GM18499 (cell line): ENCODE measurements around the gene CA12.
"Not testable (repeated sequence)": the region's sequence is repeated elsewhere in the genome, so short reads cannot be mapped to it uniquely, and the experiment has no call there.

Experiments
- ATAC-seq: cut with Tn5 transposase; IDR thresholded peaks from one replicate; pipeline ENCODE4 v1.9.1; 2021; ENCODE audit warnings: moderate number of reproducible peaks; ENCODE audit not compliant: insufficient read depth, unreplicated experiment

CA12 gene

GRCh38 chr15:63362196-63362595 lies 19.4 kb downstream of the CA12 start:
- no peak for ATAC-seq

GRCh38 chr15:63360170-63360569 lies 21.5 kb downstream of the CA12 start:
- ATAC-seq = no peak

- no peak for ATAC-seq
These were observed 23.2 kb downstream of the CA12 start for GRCh38 chr15:63358241-63359029.

- no peak for ATAC-seq
These were observed 23.9 kb downstream of the CA12 start for GRCh38 chr15:63357731-63358130.

GRCh38 chr15:63357061-63357460 lies 24.6 kb downstream of the CA12 start:
- ATAC-seq = no peak

GRCh38 chr15:63354821-63355650 lies 26.6 kb downstream of the CA12 start:
- ATAC-seq = no peak

- ATAC-seq = no peak
These were observed 27.8 kb downstream of the CA12 start for GRCh38 chr15:63353887-63354286.

- ATAC-seq = no peak
These were observed 28.4 kb downstream of the CA12 start for GRCh38 chr15:63353261-63353660.

GRCh38 chr15:63352808-63353207 lies 28.8 kb downstream of the CA12 start:
- no peak for ATAC-seq

- ATAC-seq = no peak
These were observed 30.5 kb downstream of the CA12 start for GRCh38 chr15:63351170-63351569.

GRCh38 chr15:63350178-63350621 lies 31.4 kb downstream of the CA12 start:
- no peak for ATAC-seq

GRCh38 chr15:63349621-63350020 lies 32.0 kb downstream of the CA12 start:
- ATAC-seq = no peak

GRCh38 chr15:63349156-63349555 lies 32.5 kb downstream of the CA12 start:
- no peak for ATAC-seq

GRCh38 chr15:63348392-63348791 lies 33.3 kb downstream of the CA12 start:
- no peak for ATAC-seq

GRCh38 chr15:63347074-63347857 lies 34.4 kb downstream of the CA12 start:
- no peak for ATAC-seq

- no peak for ATAC-seq
These were observed 36.3 kb downstream of the CA12 start for GRCh38 chr15:63345391-63345752.

GRCh38 chr15:63344731-63345390 lies 36.8 kb downstream of the CA12 start:
- no peak for ATAC-seq

- not testable (repeated sequence) for ATAC-seq
These were observed 38.6 kb downstream of the CA12 start for GRCh38 chr15:63342996-63343562.

- ATAC-seq = no peak
These were observed 39.7 kb downstream of the CA12 start for GRCh38 chr15:63341898-63342297.

GRCh38 chr15:63340878-63341277 lies 40.8 kb downstream of the CA12 start:
- ATAC-seq = no peak
